ENCODE results near the gene CPNE5.

DNA sequence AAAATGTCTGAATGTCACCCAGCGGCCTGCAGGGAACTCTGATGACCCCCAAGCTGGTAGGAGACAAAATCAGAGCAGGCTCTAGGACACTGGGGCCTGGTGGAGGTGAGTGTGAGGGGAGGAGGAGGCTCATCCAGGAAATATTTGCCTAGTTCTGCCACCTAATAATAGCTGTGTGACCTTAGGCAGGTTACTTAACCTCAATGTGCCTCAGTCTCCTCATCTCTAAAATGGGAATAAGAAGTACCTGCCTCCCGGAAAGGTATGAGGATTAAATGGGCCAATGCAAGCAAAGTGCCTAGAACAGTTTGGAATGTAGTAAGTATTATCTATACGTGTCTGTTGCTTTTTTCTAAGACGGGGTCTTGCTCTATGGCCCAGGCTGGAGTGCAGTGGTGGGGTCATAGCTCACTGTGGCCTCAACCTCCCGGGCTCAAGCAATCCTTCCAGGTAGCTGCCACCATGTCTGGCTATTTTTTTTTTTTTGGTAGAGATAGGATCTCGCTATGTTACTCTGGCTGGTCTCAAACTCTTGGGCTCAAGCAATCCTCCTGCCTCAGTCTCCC, 81.2 kb downstream of the CPNE5 start:
- TF ChIP-seq, protein P1, sequence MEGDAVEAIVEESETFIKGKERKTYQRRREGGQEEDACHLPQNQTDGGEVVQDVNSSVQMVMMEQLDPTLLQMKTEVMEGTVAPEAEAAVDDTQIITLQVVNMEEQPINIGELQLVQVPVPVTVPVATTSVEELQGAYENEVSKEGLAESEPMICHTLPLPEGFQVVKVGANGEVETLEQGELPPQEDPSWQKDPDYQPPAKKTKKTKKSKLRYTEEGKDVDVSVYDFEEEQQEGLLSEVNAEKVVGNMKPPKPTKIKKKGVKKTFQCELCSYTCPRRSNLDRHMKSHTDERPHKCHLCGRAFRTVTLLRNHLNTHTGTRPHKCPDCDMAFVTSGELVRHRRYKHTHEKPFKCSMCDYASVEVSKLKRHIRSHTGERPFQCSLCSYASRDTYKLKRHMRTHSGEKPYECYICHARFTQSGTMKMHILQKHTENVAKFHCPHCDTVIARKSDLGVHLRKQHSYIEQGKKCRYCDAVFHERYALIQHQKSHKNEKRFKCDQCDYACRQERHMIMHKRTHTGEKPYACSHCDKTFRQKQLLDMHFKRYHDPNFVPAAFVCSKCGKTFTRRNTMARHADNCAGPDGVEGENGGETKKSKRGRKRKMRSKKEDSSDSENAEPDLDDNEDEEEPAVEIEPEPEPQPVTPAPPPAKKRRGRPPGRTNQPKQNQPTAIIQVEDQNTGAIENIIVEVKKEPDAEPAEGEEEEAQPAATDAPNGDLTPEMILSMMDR (IDR thresholded peaks at IDR 0.05 in 8 of 11, conservative IDR thresholded peaks at IDR 0.05 in 3 of 11): no peak
- TF ChIP-seq POLR2A (IDR thresholded peaks at IDR 0.05) (no peak), POLR2AphosphoS5 (IDR thresholded peaks at IDR 0.05) (no peak)

All from spleen (tissue), 7 donors.